Measurements from ENCODE around the gene AP4E1. TPM values are rescaled to one million over a fixed set of nuclear protein-coding genes. Genes with fewer than 3 reads are reported as not detected.
A peak's percentile ranks its signal among the peaks of the same experiment; 100 is the strongest.

The AP4E1 gene
- total RNA-seq, 1 donor from 2014 or later, result 11.3 TPM

DNA sequence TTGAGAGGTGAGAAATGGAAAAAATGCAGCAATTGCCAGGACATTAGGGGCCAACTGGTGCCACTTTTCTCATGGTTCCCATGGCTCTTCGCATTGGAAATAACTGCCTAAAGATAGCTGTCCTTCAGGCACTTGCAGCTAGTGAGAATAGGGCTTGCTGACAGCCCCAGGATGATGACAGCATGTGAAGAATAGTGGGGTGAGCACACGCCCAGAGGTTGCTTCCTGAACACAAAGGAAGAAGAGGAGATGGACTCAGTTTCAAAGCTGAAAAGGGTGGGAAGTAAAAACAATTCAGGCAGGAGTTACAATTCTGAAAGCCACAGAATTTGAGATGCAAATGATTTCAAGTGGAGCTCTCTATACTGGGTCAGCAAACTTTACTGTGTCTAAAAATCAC, 140.6 kb downstream of the AP4E1 start:
- H3K27ac ChIP-seq, result no peak overlapping the region
- intact Hi-C loops (cut with DNase I), result no loop called here
- no peaks in the 10 kb centered on the region for H3K36me3 ChIP-seq
- no peaks in the 10 kb centered on the region for H3K27me3 ChIP-seq (ENCODE audit: low read depth)
- peaks cover 31% of the 10 kb centered on the region for H3K4me1 ChIP-seq
- DNase-seq (no peak), ATAC-seq (no peak)
- TF ChIP-seq, protein P1, sequence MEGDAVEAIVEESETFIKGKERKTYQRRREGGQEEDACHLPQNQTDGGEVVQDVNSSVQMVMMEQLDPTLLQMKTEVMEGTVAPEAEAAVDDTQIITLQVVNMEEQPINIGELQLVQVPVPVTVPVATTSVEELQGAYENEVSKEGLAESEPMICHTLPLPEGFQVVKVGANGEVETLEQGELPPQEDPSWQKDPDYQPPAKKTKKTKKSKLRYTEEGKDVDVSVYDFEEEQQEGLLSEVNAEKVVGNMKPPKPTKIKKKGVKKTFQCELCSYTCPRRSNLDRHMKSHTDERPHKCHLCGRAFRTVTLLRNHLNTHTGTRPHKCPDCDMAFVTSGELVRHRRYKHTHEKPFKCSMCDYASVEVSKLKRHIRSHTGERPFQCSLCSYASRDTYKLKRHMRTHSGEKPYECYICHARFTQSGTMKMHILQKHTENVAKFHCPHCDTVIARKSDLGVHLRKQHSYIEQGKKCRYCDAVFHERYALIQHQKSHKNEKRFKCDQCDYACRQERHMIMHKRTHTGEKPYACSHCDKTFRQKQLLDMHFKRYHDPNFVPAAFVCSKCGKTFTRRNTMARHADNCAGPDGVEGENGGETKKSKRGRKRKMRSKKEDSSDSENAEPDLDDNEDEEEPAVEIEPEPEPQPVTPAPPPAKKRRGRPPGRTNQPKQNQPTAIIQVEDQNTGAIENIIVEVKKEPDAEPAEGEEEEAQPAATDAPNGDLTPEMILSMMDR (IDR thresholded peaks at IDR 0.05), result no peak
- no peaks in the 10 kb centered on the region for H3K9me3 ChIP-seq
- no peak overlapping the region for H3K4me3 ChIP-seq

DNA sequence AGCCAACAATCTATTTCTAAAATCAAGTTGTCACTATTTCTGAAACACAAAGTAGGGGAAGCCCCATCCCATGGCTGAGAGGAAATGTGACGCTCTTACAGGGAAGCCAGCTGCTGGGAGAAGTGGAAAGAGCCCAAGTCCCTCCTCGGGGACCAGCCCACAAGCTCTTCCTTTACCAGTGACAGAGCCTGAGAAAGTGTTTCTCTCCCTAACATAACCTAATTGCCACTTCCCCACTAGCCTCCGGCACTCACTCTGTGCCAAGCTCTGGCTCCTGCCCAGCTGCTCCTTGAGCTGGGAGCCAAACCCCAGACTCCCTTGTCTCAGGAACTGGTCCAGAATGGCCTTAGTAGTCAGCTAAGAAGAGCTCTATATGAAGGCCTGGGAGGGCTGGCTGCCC, 143.3 kb downstream of the AP4E1 start:
- H3K4me1 ChIP-seq, result peaks cover 29% of the 10 kb centered on the region
- DNase-seq (no peak), ATAC-seq (peak; percentile 56 to 68)
- no peak overlapping the region for H3K4me3 ChIP-seq
- H3K9me3 ChIP-seq, result no peaks in the 10 kb centered on the region
- no peaks in the 10 kb centered on the region for H3K27me3 ChIP-seq (ENCODE audit: low read depth)
- H3K36me3 ChIP-seq, result peaks cover 5% of the 10 kb centered on the region
- TF ChIP-seq, protein P1 (IDR thresholded peaks at IDR 0.05), result no peak
- intact Hi-C loops (cut with DNase I), result no loop called here
- H3K27ac ChIP-seq, result no peak overlapping the region

DNA sequence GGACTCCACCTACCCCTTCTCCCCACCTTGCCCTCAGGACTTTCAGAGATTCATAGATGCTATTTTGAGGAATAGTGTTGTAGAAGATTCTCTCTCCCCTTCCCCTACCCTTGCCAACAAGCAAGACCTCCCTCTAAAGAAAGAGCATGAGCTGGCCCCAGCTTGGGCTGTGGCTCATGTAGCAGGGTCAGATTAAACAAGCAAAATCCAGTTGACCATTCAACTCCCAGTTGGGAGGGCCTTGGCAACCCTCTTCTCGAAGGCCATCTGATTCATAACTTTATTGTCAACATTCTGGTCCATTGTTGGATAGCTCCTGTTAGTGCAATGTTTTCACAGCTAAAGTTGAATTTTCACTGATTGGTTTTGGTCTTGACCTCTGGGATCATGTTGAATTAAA, 145.1 kb downstream of the AP4E1 start:
- TF ChIP-seq, protein P1 (IDR thresholded peaks at IDR 0.05), result no peak
- Histone ChIP-seq H3K27ac (no peak overlapping the region), H3K4me3 (no peak overlapping the region), H3K27me3 (ENCODE audit: low read depth) (no peaks in the 10 kb centered on the region), H3K36me3 (peaks cover 5% of the 10 kb centered on the region), H3K4me1 (peaks cover 12% of the 10 kb centered on the region), H3K9me3 (no peaks in the 10 kb centered on the region)
- DNase-seq (no peak), ATAC-seq (no peak)
- intact Hi-C loops (cut with DNase I), result no loop called here

DNA sequence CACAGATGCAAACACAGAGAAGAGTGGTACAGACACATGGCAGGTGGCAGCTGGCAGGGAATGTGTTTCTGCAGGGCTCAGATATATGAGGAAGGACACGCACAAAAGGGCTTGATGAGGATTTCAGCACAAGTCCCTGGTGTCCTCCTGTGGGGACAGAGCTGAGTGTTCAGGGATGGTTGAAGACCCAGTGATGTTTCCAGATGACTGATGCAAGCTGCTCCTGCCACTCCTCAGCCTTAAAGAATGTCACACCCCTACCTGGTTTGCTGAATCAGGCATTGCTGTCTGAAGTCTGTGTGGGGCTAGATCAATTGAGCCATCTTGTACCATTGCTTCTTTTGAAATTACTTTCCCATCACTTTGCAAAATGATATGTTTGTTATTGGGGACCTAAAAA, 146.1 kb downstream of the AP4E1 start:
- Histone ChIP-seq H3K36me3 (peaks cover 5% of the 10 kb centered on the region), H3K27me3 (ENCODE audit: low read depth) (no peaks in the 10 kb centered on the region), H3K9me3 (no peaks in the 10 kb centered on the region), H3K4me3 (no peak overlapping the region), H3K4me1 (peaks cover 12% of the 10 kb centered on the region), H3K27ac (no peak overlapping the region)
- ATAC-seq (no peak), DNase-seq (no peak)
- intact Hi-C loops (cut with DNase I), result no loop called here
- TF ChIP-seq, protein P1 (IDR thresholded peaks at IDR 0.05), result no peak

Other genes with a start within 250 kb of the AP4E1 start
- 47.3 TPM for gene TRPM7, start 221.9 kb upstream of the AP4E1 start, total RNA-seq
- 128 TPM for gene SPPL2A, start 143.0 kb upstream of the AP4E1 start, total RNA-seq
- gene TNFAIP8L3, start 186.2 kb downstream of the AP4E1 start, total RNA-seq, result 10.4 TPM